ENCODE measurements around the gene ZNF512B. TPM values are rescaled to one million over a fixed set of nuclear protein-coding genes. Genes with fewer than 3 reads are reported as not detected.
A peak's percentile ranks its signal among the peaks of the same experiment; 100 is the strongest.

The ZNF512B gene
- total and polyA plus RNA-seq, 4 donors = 8.7 to 18.9 (median 11.8) TPM

DNA sequence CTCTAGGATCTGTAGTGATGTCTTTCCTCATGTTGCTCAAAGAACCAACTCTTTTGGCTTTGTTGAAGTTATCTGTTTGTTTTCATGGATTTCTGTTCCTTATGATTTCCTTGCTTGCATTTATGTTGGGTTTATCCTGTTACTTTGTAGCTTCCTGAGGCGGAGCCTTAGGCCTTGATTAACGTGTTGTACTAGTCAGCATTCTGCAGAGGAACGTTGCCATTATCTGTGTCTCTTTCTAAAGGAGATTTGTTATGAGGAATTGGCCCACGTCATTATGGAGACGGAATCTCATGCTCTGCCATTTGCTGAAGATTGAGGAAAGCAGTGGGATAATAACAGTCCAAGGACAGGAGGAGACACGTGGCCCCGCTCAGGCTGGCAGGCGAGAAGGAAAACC, 43.4 kb downstream of the ZNF512B start:
- no peaks in the 10 kb centered on the region for H3K9me3 ChIP-seq (ENCODE audit: control insufficient read depth in 4 of 4, insufficient read depth in 3 of 4, low read length in 3 of 4)
- no peak overlapping the region for H3K27ac ChIP-seq (ENCODE audit: low read depth in 1 of 2, low read length in 1 of 2)
- no peaks in the 10 kb centered on the region for H3K27me3 ChIP-seq (ENCODE audit: control insufficient read depth in 3 of 3, insufficient read depth in 3 of 3, low read length in 2 of 3)
- H3K4me3 ChIP-seq = no peak overlapping the region
- H3K4me1 ChIP-seq (ENCODE audit: control insufficient read depth in 5 of 5, insufficient read depth in 5 of 5, low read length in 5 of 5) = no peaks in the 10 kb centered on the region
- TF ChIP-seq, protein P1, sequence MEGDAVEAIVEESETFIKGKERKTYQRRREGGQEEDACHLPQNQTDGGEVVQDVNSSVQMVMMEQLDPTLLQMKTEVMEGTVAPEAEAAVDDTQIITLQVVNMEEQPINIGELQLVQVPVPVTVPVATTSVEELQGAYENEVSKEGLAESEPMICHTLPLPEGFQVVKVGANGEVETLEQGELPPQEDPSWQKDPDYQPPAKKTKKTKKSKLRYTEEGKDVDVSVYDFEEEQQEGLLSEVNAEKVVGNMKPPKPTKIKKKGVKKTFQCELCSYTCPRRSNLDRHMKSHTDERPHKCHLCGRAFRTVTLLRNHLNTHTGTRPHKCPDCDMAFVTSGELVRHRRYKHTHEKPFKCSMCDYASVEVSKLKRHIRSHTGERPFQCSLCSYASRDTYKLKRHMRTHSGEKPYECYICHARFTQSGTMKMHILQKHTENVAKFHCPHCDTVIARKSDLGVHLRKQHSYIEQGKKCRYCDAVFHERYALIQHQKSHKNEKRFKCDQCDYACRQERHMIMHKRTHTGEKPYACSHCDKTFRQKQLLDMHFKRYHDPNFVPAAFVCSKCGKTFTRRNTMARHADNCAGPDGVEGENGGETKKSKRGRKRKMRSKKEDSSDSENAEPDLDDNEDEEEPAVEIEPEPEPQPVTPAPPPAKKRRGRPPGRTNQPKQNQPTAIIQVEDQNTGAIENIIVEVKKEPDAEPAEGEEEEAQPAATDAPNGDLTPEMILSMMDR (IDR thresholded peaks at IDR 0.05; ENCODE audit: control extremely low read depth, extremely low read depth) = no peak
- peaks cover 10 to 41% (median 17%) of the 10 kb centered on the region in 4 donors for H3K36me3 ChIP-seq (ENCODE audit: control insufficient read depth in 4 of 4, insufficient read depth in 4 of 4, low read length in 4 of 4)
- ATAC-seq (ENCODE audit: insufficient read depth, low FRiP score) (no peak), DNase-seq (no peak)
- 74 to 77% methylated on average over 8 of the region's 8 CpGs for WGBS, 2 donors
- H3K9ac ChIP-seq (ENCODE audit: insufficient read depth in 1 of 2, low read length in 2 of 2) = peak overlapping the region in 1 of 2 donors; percentile 34

DNA sequence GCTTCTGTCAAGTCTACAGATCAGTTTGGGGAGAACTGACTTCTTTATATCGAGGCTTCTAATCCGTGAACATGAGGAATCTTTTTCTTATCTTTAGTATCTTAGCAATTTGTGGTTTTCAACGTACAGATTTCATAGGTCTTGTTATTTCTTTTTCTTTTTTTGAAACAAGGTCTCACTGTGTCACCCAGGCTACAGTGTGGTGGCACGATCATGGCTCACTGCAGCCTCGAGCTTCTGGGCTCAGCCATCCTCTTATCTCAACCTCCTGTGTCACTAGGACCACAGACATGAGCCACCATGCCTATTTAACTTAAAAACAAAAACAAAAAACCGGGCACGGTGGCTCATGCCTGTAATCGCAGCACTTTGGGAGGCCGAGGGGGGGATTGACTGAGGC, 45.5 kb downstream of the ZNF512B start:
- no peak overlapping the region for H3K27ac ChIP-seq (ENCODE audit: low read depth in 1 of 2, low read length in 1 of 2)
- 77 to 79% methylated on average over 9 of the region's 9 CpGs for WGBS, 2 donors
- TF ChIP-seq, protein P1 (IDR thresholded peaks at IDR 0.05; ENCODE audit: control extremely low read depth, extremely low read depth) = no peak
- H3K9ac ChIP-seq (ENCODE audit: insufficient read depth in 1 of 2, low read length in 2 of 2) = no peak overlapping the region
- no peaks in the 10 kb centered on the region for H3K9me3 ChIP-seq (ENCODE audit: control insufficient read depth in 4 of 4, insufficient read depth in 3 of 4, low read length in 3 of 4)
- peaks cover 0 to 28% (median 9%) of the 10 kb centered on the region in 4 donors for H3K36me3 ChIP-seq (ENCODE audit: control insufficient read depth in 4 of 4, insufficient read depth in 4 of 4, low read length in 4 of 4)
- H3K4me3 ChIP-seq = no peak overlapping the region
- H3K27me3 ChIP-seq (ENCODE audit: control insufficient read depth in 3 of 3, insufficient read depth in 3 of 3, low read length in 2 of 3) = no peaks in the 10 kb centered on the region
- H3K4me1 ChIP-seq (ENCODE audit: control insufficient read depth in 5 of 5, insufficient read depth in 5 of 5, low read length in 5 of 5) = no peaks in the 10 kb centered on the region
- no peak for DNase-seq
- ATAC-seq (ENCODE audit: insufficient read depth, low FRiP score) = no peak

DNA sequence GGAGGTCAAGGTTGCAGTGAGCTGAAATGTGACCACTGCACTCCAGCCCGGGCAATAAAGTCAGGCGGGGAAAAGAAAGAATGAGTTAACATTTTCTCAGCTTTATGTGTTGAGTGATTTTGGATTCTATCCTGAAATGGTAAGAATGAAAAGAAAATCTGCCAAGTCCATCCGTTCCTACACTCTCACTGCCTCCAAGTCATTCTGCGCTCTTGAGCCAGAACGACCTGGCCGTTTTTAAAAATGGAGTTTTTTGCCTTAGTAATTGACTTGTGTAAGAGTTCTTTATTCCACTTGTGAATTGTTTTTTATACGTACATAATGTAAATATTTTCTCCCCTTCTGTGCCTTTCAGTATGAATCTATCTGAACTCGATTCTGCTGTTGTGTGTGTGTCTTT, 46.1 kb downstream of the ZNF512B start:
- Histone ChIP-seq H3K4me3 (no peak overlapping the region), H3K9ac (ENCODE audit: insufficient read depth in 1 of 2, low read length in 2 of 2) (no peak overlapping the region), H3K9me3 (ENCODE audit: control insufficient read depth in 4 of 4, insufficient read depth in 3 of 4, low read length in 3 of 4) (no peaks in the 10 kb centered on the region), H3K27me3 (ENCODE audit: control insufficient read depth in 3 of 3, insufficient read depth in 3 of 3, low read length in 2 of 3) (no peaks in the 10 kb centered on the region), H3K27ac (ENCODE audit: low read depth in 1 of 2, low read length in 1 of 2) (no peak overlapping the region), H3K36me3 (ENCODE audit: control insufficient read depth in 4 of 4, insufficient read depth in 4 of 4, low read length in 4 of 4) (peaks cover 0 to 24% (median 9%) of the 10 kb centered on the region in 4 donors), H3K4me1 (ENCODE audit: control insufficient read depth in 5 of 5, insufficient read depth in 5 of 5, low read length in 5 of 5) (no peaks in the 10 kb centered on the region)
- peak in 1 of 3 donors; percentile 65 for DNase-seq
- WGBS, 2 donors = 73 to 82% methylated on average over 8 of the region's 8 CpGs
- no peak for ATAC-seq (ENCODE audit: insufficient read depth, low FRiP score)
- TF ChIP-seq, protein P1 (IDR thresholded peaks at IDR 0.05; ENCODE audit: control extremely low read depth, extremely low read depth) = no peak

DNA sequence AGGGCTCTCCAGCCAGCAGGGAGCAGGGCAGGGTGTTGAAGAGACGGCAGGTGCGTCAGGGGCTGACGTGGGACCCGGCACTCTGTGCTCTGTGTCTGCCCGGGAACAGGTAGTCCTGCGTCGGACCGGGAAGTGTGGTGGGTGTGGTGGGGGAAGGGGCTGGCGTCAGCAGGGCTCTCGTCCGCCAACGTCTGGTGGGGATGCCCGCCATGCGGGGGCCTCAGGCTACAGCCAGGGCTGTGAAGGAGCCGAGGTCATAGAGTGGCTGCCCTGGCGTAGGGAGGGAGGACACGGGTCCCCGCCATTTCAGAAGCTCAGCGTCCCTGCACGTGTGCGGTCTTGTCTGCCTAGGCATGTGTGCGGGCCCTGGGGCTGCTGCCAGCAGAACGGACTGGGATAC, 49.5 kb downstream of the ZNF512B start:
- Histone ChIP-seq H3K27ac (ENCODE audit: low read depth in 1 of 2, low read length in 1 of 2) (no peak overlapping the region), H3K36me3 (ENCODE audit: control insufficient read depth in 4 of 4, insufficient read depth in 4 of 4, low read length in 4 of 4) (peaks cover 0 to 15% (median 4%) of the 10 kb centered on the region in 4 donors), H3K27me3 (ENCODE audit: control insufficient read depth in 3 of 3, insufficient read depth in 3 of 3, low read length in 2 of 3) (no peaks in the 10 kb centered on the region), H3K4me1 (ENCODE audit: control insufficient read depth in 5 of 5, insufficient read depth in 5 of 5, low read length in 5 of 5) (peaks cover 0 to 2% (median 0%) of the 10 kb centered on the region in 5 donors), H3K4me3 (no peak overlapping the region), H3K9ac (ENCODE audit: insufficient read depth in 1 of 2, low read length in 2 of 2) (no peak overlapping the region), H3K9me3 (ENCODE audit: control insufficient read depth in 4 of 4, insufficient read depth in 3 of 4, low read length in 3 of 4) (no peaks in the 10 kb centered on the region)
- DNase-seq (no peak), ATAC-seq (ENCODE audit: insufficient read depth, low FRiP score) (no peak)
- TF ChIP-seq, protein P1 (IDR thresholded peaks at IDR 0.05; ENCODE audit: control extremely low read depth, extremely low read depth) = no peak
- 95 to 97% methylated on average over 23 of the region's 23 CpGs for WGBS, 2 donors
